Measurements from ENCODE around the gene TRIM28. TPM values are rescaled to one million over a fixed set of nuclear protein-coding genes. Genes with fewer than 3 reads are reported as not detected.

TRIM28 gene
- total and polyA plus RNA-seq, 2 donors (not counting 3 experiments of a cell fraction or from before 2014, with no cell fraction given), result 429 to 521 TPM

GRCh38 chr19:58514564-58515022 lies 29.3 kb upstream of the TRIM28 start:
- no TSS peak for BruUV-seq (replicated peaks)
- Histone ChIP-seq H3K4me1 (ENCODE audit: control insufficient read depth, extremely low read depth, insufficient read depth, low read length) (peaks cover 12% of the 10 kb centered on the region), H3K79me2 (ENCODE audit: control insufficient read depth, insufficient read depth, low read length) (peaks cover 36% of the 10 kb centered on the region), H3K36me3 (ENCODE audit: control insufficient read depth in 2 of 2, extremely low read depth in 1 of 2, insufficient read depth in 2 of 2, low read length in 2 of 2) (peaks cover 0 to 11% of the 10 kb centered on the region in 2 experiments), H3K9me1 (replicated peaks; ENCODE audit: control insufficient read depth, extremely low read depth, insufficient read depth, low read length) (no peaks in the 10 kb centered on the region), H3K9ac (replicated peaks; ENCODE audit: extremely low read depth, insufficient read depth, low read length) (no peak overlapping the region), H2AFZ (ENCODE audit: low read depth, low read length) (no peak overlapping the region), H4K20me1 (replicated peaks; ENCODE audit: control insufficient read depth, extremely low read depth, insufficient read depth, low read length) (no peaks in the 10 kb centered on the region), H3K9me3 (replicated peaks; ENCODE audit: control insufficient read depth, insufficient read depth, low read length) (no peaks in the 10 kb centered on the region), H3K4me3 (replicated peaks in 1 of 3; ENCODE audit: insufficient read depth in 1 of 3, low read depth in 1 of 3, low read length in 3 of 3) (peak overlapping the region in 2 of 3 experiments; percentile 8 to 27), H3K27me3 (ENCODE audit: control insufficient read depth in 2 of 2, insufficient read depth in 2 of 2, low read length in 2 of 2) (no peaks in the 10 kb centered on the region), H3K27ac (ENCODE audit: insufficient read depth, low read depth, low read length) (no peak overlapping the region), H3K4me2 (ENCODE audit: insufficient read depth, low read length) (peak overlapping the region; percentile 48)
- dilution Hi-C loops (cut with MboI; ENCODE audit: extremely low pct_ligation_motif_present, low sequenced_read_pairs) (no loop called here), intact Hi-C loops (cut with micrococcal nuclease) (loop anchor here (1.0 kb wide), 1 partner anchor 67 kb away; no protein-coding TSS in a partner anchor)
- ChIA-PET CTCF (interaction anchor here (0.7 to 2.7 kb wide), 29 partner anchors 9 to 286 kb away, joined by 3 to 42 read pairs (median 5); partner anchors contain the start of genes CHMP2A, TRIM28, UBE2M and ZNF497), POLR2A (interaction anchor here (1.0 to 1.6 kb wide), 2 partner anchors 29 to 61 kb away, joined by 4 to 6 read pairs; partner anchors contain the start of gene TRIM28)
- FAIRE-seq, result no peak
- TF ChIP-seq JUN (IDR thresholded peaks at IDR 0.05; ENCODE audit: borderline replicate concordance, insufficient read depth, insufficient read length, low read depth), result no peak
- no peak for TF ChIP-seq GATA2 (IDR thresholded peaks at IDR 0.05; ENCODE audit: insufficient read depth, insufficient read length, low read depth, low read length)
- TF ChIP-seq POLR2A (IDR thresholded peaks at IDR 0.05; ENCODE audit: low read depth, low read length), result no peak
- no peak for TF ChIP-seq EZH2 (IDR thresholded peaks at IDR 0.05; ENCODE audit: borderline replicate concordance, low read depth, low read length, severe bottlenecking)
- TF ChIP-seq MYC (IDR thresholded peaks at IDR 0.05; ENCODE audit: low read depth, low read length), result no peak
- TF ChIP-seq CTCF (IDR thresholded peaks at IDR 0.05; ENCODE audit: extremely low read depth in 1 of 2, insufficient read depth in 1 of 2, low read depth in 1 of 2, low read length in 2 of 2), result no peak
- TF ChIP-seq FOS (IDR thresholded peaks at IDR 0.05; ENCODE audit: borderline replicate concordance, insufficient read depth, low read length), result no peak
- TF ChIP-seq POLR2AphosphoS5 (IDR thresholded peaks at IDR 0.05; ENCODE audit: insufficient read depth, low read depth, low read length), result no peak
- TF ChIP-seq MAX (IDR thresholded peaks at IDR 0.05; ENCODE audit: insufficient read depth, insufficient read length), result no peak
- no peak for DNase-seq (ENCODE audit: low read depth, low spot score)
